HepG2 (cell line): ENCODE results near the gene NOXO1. TPM values are rescaled to one million over a fixed set of nuclear protein-coding genes. Genes with fewer than 3 reads are reported as not detected.
A peak's percentile ranks its signal among the peaks of the same experiment; 100 is the strongest.

Source experiments
- CEBPG ChIP-seq: IDR thresholded peaks from 2 replicates; pipeline ENCODE4 v1.6.1; 2016
- GZF1 ChIP-seq: sonication (generic); formaldehyde crosslinking; IDR thresholded peaks from 2 replicates; pipeline ENCODE4 v1.5.1; 2020; ENCODE audit warnings: mild to moderate bottlenecking, missing genetic modification reagents
- HDAC2 ChIP-seq: sonication (generic); formaldehyde crosslinking; IDR thresholded peaks from 2 replicates; pipeline ENCODE4 v1.4.0; 2020; ENCODE audit warnings: missing genetic modification reagents
- HNRNPUL1 ChIP-seq: fragments of 200-400 bp; formaldehyde crosslinking; IDR thresholded peaks from 2 replicates; pipeline ENCODE4 v1.6.1; 2017; ENCODE audit warnings: low read depth, mild to moderate bottlenecking, low read length, moderate library complexity
- MAFK ChIP-seq, 2 experiments: IDR thresholded peaks in 1 of 2; conservative IDR thresholded peaks in 1 of 2; 2 replicates each; pipeline ENCODE4 v1.6.1; 2011; ENCODE audit warnings: improper control_type of control experiment in 2 of 2, low read length in 2 of 2
- MYC ChIP-seq: sonication (generic); formaldehyde crosslinking; IDR thresholded peaks from 2 replicates; pipeline ENCODE4 v1.9.0; 2021; ENCODE audit warnings: missing genetic modification reagents, borderline replicate concordance
- NFE2L2 ChIP-seq: fragments of 150-350 bp; IDR thresholded peaks from 2 replicates; pipeline ENCODE4 v1.6.1; 2014; ENCODE audit warnings: low read length
- RXRB ChIP-seq: IDR thresholded peaks from 2 replicates; pipeline ENCODE4 v1.6.1; 2016; ENCODE audit warnings: borderline replicate concordance, missing genetic modification reagents, missing compliant biosample characterization
- SRF ChIP-seq: IDR thresholded peaks from 2 replicates; pipeline ENCODE4 v1.6.1; 2011; ENCODE audit warnings: mild to moderate bottlenecking, low read depth, low read length, moderate library complexity
- TOPORS ChIP-seq: sonication (generic); formaldehyde crosslinking; IDR thresholded peaks from 2 replicates; pipeline ENCODE4 v1.8.0; 2023; ENCODE audit warnings: mild to moderate bottlenecking, missing genetic modification reagents
- ZBTB7B ChIP-seq: sonication (generic); formaldehyde crosslinking; IDR thresholded peaks from 2 replicates; pipeline ENCODE4 v1.4.0; 2020; ENCODE audit warnings: missing genetic modification reagents
- ZFP41 ChIP-seq: sonication (generic); formaldehyde crosslinking; IDR thresholded peaks from 2 replicates; pipeline ENCODE4 v1.4.0; 2020; ENCODE audit warnings: mild to moderate bottlenecking, missing genetic modification reagents, borderline replicate concordance
- ZNF234 ChIP-seq: sonication (generic); formaldehyde crosslinking; conservative IDR thresholded peaks from 2 replicates; pipeline ENCODE4 v1.5.1; 2020; ENCODE audit warnings: mild to moderate bottlenecking, missing genetic modification reagents
- ZNF460 ChIP-seq: sonication (generic); formaldehyde crosslinking; IDR thresholded peaks from 2 replicates; pipeline ENCODE4 v1.5.1; 2020; ENCODE audit warnings: missing genetic modification reagents, mild to moderate bottlenecking, borderline replicate concordance
- ZNF549 ChIP-seq: sonication (generic); formaldehyde crosslinking; IDR thresholded peaks from 2 replicates; pipeline ENCODE4 v1.5.0; 2020; ENCODE audit warnings: missing genetic modification reagents
- ZNF558 ChIP-seq: sonication (generic); formaldehyde crosslinking; IDR thresholded peaks from 2 replicates; pipeline ENCODE4 v1.9.0; 2022; ENCODE audit warnings: mild to moderate bottlenecking, missing genetic modification reagents, borderline replicate concordance
- polyA plus RNA-seq, 8 experiments: library from polyadenylated mRNA; depleted of rRNA in 3 of 8; stranded (reverse) in 7 of 8; unstranded in 1 of 8; fragments of >200 nt; fragmentation: Illumina TruSeq in 4 of 8; extraction: Trizol in 4 of 8; gene quantifications; 2 replicates each; pipeline versions ENCODE4 v1.2.1 to v1.2.3, GENCODE V29; 2011 to 2016; ENCODE audit warnings: low read depth in 4 of 8, missing spikeins in 1 of 8, mixed read lengths in 1 of 8; ENCODE audit not compliant: insufficient read depth in 1 of 8
- total RNA-seq, 5 experiments: library from RNA; depleted of rRNA; stranded (reverse); fragments of >200 nt; fragmentation: Illumina TruSeq; extraction: Trizol; gene quantifications; 2 replicates each; pipeline ENCODE4 v1.2.3, GENCODE V29; 2016; ENCODE audit warnings: low read depth in 1 of 5
- TF ChIP-seq, protein P1 (sequence below): sonication (generic); formaldehyde crosslinking; IDR thresholded peaks from 2 replicates; pipeline ENCODE4 v1.8.0; 2022; ENCODE audit warnings: mild to moderate bottlenecking, missing genetic modification reagents, moderate library complexity
- TF ChIP-seq, protein P2 (sequence below): sonication (generic); formaldehyde crosslinking; IDR thresholded peaks from 2 replicates; pipeline ENCODE4 v1.4.0; 2020; ENCODE audit warnings: missing genetic modification reagents
- TF ChIP-seq, protein P3 (sequence below): sonication (generic); formaldehyde crosslinking; IDR thresholded peaks from 2 replicates; pipeline ENCODE4 v1.4.0; 2020; ENCODE audit warnings: missing genetic modification reagents
- TF ChIP-seq, protein P4 (sequence below): IDR thresholded peaks from 2 replicates; pipeline ENCODE4 v1.6.1; 2016; ENCODE audit warnings: missing genetic modification reagents, missing compliant biosample characterization
- TF ChIP-seq, protein P5 (sequence below): sonication (generic); formaldehyde crosslinking; IDR thresholded peaks from 2 replicates; pipeline ENCODE4 v1.5.0; 2020; ENCODE audit warnings: missing genetic modification reagents, mild to moderate bottlenecking, borderline replicate concordance
- TF ChIP-seq, protein P6 (sequence below): IDR thresholded peaks from 2 replicates; pipeline ENCODE4 v1.6.1; 2016; ENCODE audit warnings: low read depth, borderline replicate concordance

NOXO1 gene
- total and polyA plus RNA-seq, 2 of the 13 experiments (the other 11 are each of a cell fraction or from before 2014, with no cell fraction given), result 0.69 to 1.4 TPM

DNA sequence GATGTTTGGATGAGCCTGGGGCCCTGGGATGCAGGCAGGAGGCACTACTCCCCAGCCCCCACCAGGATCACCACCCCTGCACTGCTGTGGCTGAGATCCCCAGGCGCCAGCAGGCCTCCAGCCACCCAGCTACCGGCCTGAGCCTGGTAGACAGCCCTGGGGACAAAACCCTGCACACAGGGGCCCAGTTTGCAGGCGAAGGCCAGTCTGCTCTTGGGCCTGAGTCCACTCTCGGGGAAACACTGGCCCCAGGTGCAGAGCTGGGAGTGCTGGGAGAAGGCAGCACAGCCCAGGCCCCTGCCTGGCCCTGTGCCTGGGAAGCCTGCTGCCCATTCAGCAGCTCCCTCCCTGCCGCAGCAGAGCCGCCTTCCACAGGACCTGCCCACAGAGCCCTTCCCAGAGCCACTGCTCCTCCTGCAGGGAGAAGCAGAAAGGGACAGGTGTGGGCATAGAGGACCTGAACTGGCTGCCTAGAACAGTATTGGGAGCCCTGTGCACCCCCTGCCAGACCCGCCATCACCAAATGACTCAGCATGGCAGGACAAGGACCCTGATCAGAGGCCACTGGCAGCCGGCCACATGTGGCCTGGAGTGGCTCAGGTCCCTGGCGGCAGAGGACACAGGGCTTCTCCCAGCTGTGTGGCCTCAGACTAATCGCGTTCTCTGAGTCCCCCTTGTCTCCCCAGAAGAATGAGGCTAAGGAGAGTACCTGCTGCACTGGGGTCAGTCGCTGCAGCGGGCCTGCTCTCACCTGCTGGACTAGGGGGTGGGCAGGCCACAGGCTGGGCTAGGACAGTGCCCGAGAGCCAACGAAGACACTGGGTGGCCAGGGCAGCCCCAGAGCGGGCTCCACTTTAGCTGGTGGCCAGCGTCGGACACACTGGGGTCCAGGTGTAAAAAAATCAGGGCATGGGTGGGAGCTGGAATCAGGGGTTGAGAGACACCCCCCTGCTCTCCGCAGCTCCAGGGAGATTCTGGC, 48.9 kb downstream of the NOXO1 start (continued):
- TF ChIP-seq, protein P1, sequence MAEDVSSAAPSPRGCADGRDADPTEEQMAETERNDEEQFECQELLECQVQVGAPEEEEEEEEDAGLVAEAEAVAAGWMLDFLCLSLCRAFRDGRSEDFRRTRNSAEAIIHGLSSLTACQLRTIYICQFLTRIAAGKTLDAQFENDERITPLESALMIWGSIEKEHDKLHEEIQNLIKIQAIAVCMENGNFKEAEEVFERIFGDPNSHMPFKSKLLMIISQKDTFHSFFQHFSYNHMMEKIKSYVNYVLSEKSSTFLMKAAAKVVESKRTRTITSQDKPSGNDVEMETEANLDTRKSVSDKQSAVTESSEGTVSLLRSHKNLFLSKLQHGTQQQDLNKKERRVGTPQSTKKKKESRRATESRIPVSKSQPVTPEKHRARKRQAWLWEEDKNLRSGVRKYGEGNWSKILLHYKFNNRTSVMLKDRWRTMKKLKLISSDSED (CRISPR knock-in tag), result no peak
- TF ChIP-seq, protein P2, sequence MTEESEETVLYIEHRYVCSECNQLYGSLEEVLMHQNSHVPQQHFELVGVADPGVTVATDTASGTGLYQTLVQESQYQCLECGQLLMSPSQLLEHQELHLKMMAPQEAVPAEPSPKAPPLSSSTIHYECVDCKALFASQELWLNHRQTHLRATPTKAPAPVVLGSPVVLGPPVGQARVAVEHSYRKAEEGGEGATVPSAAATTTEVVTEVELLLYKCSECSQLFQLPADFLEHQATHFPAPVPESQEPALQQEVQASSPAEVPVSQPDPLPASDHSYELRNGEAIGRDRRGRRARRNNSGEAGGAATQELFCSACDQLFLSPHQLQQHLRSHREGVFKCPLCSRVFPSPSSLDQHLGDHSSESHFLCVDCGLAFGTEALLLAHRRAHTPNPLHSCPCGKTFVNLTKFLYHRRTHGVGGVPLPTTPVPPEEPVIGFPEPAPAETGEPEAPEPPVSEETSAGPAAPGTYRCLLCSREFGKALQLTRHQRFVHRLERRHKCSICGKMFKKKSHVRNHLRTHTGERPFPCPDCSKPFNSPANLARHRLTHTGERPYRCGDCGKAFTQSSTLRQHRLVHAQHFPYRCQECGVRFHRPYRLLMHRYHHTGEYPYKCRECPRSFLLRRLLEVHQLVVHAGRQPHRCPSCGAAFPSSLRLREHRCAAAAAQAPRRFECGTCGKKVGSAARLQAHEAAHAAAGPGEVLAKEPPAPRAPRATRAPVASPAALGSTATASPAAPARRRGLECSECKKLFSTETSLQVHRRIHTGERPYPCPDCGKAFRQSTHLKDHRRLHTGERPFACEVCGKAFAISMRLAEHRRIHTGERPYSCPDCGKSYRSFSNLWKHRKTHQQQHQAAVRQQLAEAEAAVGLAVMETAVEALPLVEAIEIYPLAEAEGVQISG (CRISPR knock-in tag), result 0 out of 2 replicates have a peak, but pooled peaks have one; percentile 36
- TF ChIP-seq ZNF558 (CRISPR knock-in tag) (no peak), GZF1 (CRISPR knock-in tag) (no peak), CEBPG (CRISPR knock-in tag) (no peak), ZNF549 (no peak), HNRNPUL1 (no peak), ZFP41 (no peak), MYC (CRISPR knock-in tag) (0 out of 2 replicates have a peak, but pooled peaks have one; percentile 35), ZNF234 (CRISPR knock-in tag) (no peak), SRF (no peak), HDAC2 (CRISPR knock-in tag) (no peak), ZNF460 (peak; percentile 55), MAFK (conservative IDR thresholded peaks at IDR 0.05 in 1 of 2, IDR thresholded peaks at IDR 0.05 in 1 of 2; ENCODE audit: low read length in 2 of 2) (no peak), ZBTB7B (CRISPR knock-in tag) (peak; percentile 49; the same call in 1 of the 2 replicates), RXRB (no peak), NFE2L2 (0 out of 2 replicates have a peak, but pooled peaks have one; percentile 11), TOPORS (CRISPR knock-in tag) (no peak)
- TF ChIP-seq, protein P3, sequence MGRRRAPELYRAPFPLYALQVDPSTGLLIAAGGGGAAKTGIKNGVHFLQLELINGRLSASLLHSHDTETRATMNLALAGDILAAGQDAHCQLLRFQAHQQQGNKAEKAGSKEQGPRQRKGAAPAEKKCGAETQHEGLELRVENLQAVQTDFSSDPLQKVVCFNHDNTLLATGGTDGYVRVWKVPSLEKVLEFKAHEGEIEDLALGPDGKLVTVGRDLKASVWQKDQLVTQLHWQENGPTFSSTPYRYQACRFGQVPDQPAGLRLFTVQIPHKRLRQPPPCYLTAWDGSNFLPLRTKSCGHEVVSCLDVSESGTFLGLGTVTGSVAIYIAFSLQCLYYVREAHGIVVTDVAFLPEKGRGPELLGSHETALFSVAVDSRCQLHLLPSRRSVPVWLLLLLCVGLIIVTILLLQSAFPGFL (CRISPR knock-in tag), result no peak
- TF ChIP-seq, protein P4, sequence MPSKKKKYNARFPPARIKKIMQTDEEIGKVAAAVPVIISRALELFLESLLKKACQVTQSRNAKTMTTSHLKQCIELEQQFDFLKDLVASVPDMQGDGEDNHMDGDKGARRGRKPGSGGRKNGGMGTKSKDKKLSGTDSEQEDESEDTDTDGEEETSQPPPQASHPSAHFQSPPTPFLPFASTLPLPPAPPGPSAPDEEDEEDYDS, result no peak; the same call in 1 of the 2 replicates
- TF ChIP-seq, protein P5, sequence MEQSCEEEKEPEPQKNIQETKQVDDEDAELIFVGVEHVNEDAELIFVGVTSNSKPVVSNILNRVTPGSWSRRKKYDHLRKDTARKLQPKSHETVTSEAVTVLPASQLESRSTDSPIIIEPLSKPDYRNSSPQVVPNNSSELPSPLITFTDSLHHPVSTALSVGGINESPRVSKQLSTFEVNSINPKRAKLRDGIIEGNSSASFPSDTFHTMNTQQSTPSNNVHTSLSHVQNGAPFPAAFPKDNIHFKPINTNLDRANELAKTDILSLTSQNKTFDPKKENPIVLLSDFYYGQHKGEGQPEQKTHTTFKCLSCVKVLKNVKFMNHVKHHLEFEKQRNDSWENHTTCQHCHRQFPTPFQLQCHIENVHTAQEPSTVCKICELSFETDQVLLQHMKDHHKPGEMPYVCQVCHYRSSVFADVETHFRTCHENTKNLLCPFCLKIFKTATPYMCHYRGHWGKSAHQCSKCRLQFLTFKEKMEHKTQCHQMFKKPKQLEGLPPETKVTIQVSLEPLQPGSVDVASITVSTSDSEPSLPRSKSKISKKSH (CRISPR knock-in tag), result 0 out of 2 replicates have a peak, but pooled peaks have one; percentile 46
- TF ChIP-seq, protein P6, sequence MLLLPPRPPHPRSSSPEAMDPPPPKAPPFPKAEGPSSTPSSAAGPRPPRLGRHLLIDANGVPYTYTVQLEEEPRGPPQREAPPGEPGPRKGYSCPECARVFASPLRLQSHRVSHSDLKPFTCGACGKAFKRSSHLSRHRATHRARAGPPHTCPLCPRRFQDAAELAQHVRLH (CRISPR knock-in tag), result no peak
